Osteoblast (primary cell): ENCODE measurements around the gene HGF. TPM values are rescaled to one million over a fixed set of nuclear protein-coding genes. Genes with fewer than 3 reads are reported as not detected.

Experiments
- DNase-seq: peaks from one replicate; pipeline ENCODE4 v3.0.0; 2011; ENCODE audit warnings: low spot score, mixed read lengths; ENCODE audit not compliant: insufficient read length; ENCODE audit errors: missing footprints
- H2AFZ ChIP-seq: 2 replicates; pipeline ENCODE4 v1.6.0; 2011; ENCODE audit warnings: mild to moderate bottlenecking, low read length
- H3K27ac ChIP-seq: 2 replicates; pipeline ENCODE4 v1.5.1; 2011; ENCODE audit warnings: mild to moderate bottlenecking, low read depth, low read length, moderate library complexity
- H3K27me3 ChIP-seq: 2 replicates; pipeline ENCODE4 v1.6.0; 2012; ENCODE audit warnings: mild to moderate bottlenecking, control low read depth, inconsistent platforms, low read length, moderate library complexity; ENCODE audit not compliant: insufficient read depth
- H3K36me3 ChIP-seq: 2 replicates; pipeline ENCODE4 v1.5.1; 2011; ENCODE audit warnings: mild to moderate bottlenecking, low read length, control low read depth, moderate library complexity; ENCODE audit not compliant: insufficient read depth
- H3K4me1 ChIP-seq: 2 replicates; pipeline ENCODE4 v1.5.1; 2011; ENCODE audit warnings: mild to moderate bottlenecking, low read length, control low read depth, moderate library complexity; ENCODE audit not compliant: insufficient read depth
- H3K4me2 ChIP-seq: 2 replicates; pipeline ENCODE4 v1.6.0; 2011; ENCODE audit warnings: mild to moderate bottlenecking, low read length; ENCODE audit not compliant: insufficient read depth
- H3K4me3 ChIP-seq: fragments of 200-600 bp; sonication (generic); 3 replicates; pipeline ENCODE4 v1.5.1; 2012; ENCODE audit warnings: mild to moderate bottlenecking, low read length, inconsistent platforms; ENCODE audit not compliant: insufficient read depth
- H3K79me2 ChIP-seq: 2 replicates; pipeline ENCODE4 v1.6.0; 2012; ENCODE audit warnings: mild to moderate bottlenecking, low read length, control low read depth, inconsistent platforms; ENCODE audit not compliant: insufficient read depth
- H3K9me3 ChIP-seq: 2 replicates; pipeline ENCODE4 v1.5.1; 2011; ENCODE audit warnings: low read depth, low read length, control low read depth
- H4K20me1 ChIP-seq: 2 replicates; pipeline ENCODE4 v1.6.0; 2012; ENCODE audit warnings: mild to moderate bottlenecking, low read length, control low read depth; ENCODE audit not compliant: insufficient read depth
- total RNA-seq: library from RNA; depleted of rRNA; stranded (reverse); fragments of >200 nt; gene quantifications from 2 replicates; pipeline ENCODE4 v1.2.3, GENCODE V29; 2012
- TF ChIP-seq, protein P1 (sequence below): IDR thresholded peaks from 2 replicates; pipeline ENCODE4 v1.5.1; 2011; ENCODE audit warnings: mild to moderate bottlenecking, low read depth, low read length, moderate library complexity; ENCODE audit errors: extremely low read depth

HGF gene
- total RNA-seq, 1 donor: 41.3 TPM

GRCh38 chr7:81672872-81673271, 97.0 kb downstream of the HGF start:
- H3K36me3 ChIP-seq: no peaks in the 10 kb centered on the region
- no peaks in the 10 kb centered on the region for H4K20me1 ChIP-seq
- H2AFZ ChIP-seq: no peak overlapping the region
- H3K27me3 ChIP-seq: no peaks in the 10 kb centered on the region
- no peak for DNase-seq
- no peaks in the 10 kb centered on the region for H3K79me2 ChIP-seq
- no peak overlapping the region for H3K4me3 ChIP-seq
- no peak overlapping the region for H3K27ac ChIP-seq
- H3K4me2 ChIP-seq: no peak overlapping the region
- TF ChIP-seq, protein P1, sequence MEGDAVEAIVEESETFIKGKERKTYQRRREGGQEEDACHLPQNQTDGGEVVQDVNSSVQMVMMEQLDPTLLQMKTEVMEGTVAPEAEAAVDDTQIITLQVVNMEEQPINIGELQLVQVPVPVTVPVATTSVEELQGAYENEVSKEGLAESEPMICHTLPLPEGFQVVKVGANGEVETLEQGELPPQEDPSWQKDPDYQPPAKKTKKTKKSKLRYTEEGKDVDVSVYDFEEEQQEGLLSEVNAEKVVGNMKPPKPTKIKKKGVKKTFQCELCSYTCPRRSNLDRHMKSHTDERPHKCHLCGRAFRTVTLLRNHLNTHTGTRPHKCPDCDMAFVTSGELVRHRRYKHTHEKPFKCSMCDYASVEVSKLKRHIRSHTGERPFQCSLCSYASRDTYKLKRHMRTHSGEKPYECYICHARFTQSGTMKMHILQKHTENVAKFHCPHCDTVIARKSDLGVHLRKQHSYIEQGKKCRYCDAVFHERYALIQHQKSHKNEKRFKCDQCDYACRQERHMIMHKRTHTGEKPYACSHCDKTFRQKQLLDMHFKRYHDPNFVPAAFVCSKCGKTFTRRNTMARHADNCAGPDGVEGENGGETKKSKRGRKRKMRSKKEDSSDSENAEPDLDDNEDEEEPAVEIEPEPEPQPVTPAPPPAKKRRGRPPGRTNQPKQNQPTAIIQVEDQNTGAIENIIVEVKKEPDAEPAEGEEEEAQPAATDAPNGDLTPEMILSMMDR: no peak
- no peaks in the 10 kb centered on the region for H3K9me3 ChIP-seq
- H3K4me1 ChIP-seq: peaks cover 12% of the 10 kb centered on the region

DNA sequence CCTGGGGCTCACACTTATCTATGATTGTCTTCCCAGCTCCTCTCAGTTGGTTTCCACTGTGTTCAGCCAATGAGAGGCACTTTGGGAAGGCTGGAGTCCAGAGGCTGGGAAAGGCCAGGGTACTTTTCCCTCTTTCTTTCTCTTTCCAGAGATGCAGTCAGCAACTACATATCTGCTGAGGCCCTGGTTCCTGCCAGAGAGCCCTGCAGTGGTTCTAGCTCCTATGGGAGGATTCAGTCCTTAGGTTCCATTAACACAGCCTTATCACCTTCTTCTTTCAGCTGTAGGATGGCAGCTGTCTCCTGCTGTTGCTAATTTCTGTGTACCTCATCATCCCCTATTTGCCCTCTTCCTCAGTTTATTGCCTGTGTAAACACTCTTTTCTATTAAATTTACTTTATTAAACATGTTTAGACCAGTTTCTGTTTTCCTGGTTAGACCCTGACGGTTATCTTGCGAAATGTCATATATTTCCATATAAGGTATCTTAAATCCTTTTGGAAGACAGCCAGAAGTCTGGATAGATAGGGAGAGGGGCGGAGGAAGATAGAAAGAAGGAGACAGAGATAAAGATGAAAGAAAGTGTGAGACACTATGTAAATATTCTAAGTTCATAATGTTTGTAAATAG, 100.3 kb downstream of the HGF start:
- Histone ChIP-seq H3K4me3 (no peak overlapping the region), H3K79me2 (no peaks in the 10 kb centered on the region), H3K9me3 (no peaks in the 10 kb centered on the region), H3K27ac (no peak overlapping the region), H3K27me3 (no peaks in the 10 kb centered on the region), H3K4me1 (no peaks in the 10 kb centered on the region), H3K4me2 (no peak overlapping the region), H2AFZ (peak overlapping the region; percentile 60), H3K36me3 (no peaks in the 10 kb centered on the region), H4K20me1 (no peaks in the 10 kb centered on the region)
- no peak for DNase-seq
- TF ChIP-seq, protein P1: no peak

GRCh38 chr7:81666209-81666608, 103.6 kb downstream of the HGF start:
- Histone ChIP-seq H3K4me2 (no peak overlapping the region), H3K27me3 (no peaks in the 10 kb centered on the region), H2AFZ (no peak overlapping the region), H3K4me3 (no peak overlapping the region), H3K4me1 (peaks cover 8% of the 10 kb centered on the region), H4K20me1 (no peaks in the 10 kb centered on the region), H3K79me2 (no peaks in the 10 kb centered on the region), H3K9me3 (no peaks in the 10 kb centered on the region), H3K36me3 (no peaks in the 10 kb centered on the region), H3K27ac (no peak overlapping the region)
- TF ChIP-seq, protein P1: no peak
- no peak for DNase-seq

- H3K4me2 ChIP-seq: no peak overlapping the region
- no peak for DNase-seq
- no peaks in the 10 kb centered on the region for H3K27me3 ChIP-seq
- H3K36me3 ChIP-seq: no peaks in the 10 kb centered on the region
- no peak overlapping the region for H2AFZ ChIP-seq
- H3K79me2 ChIP-seq: no peaks in the 10 kb centered on the region
- TF ChIP-seq, protein P1: no peak
- H3K9me3 ChIP-seq: no peaks in the 10 kb centered on the region
- no peak overlapping the region for H3K4me3 ChIP-seq
- no peaks in the 10 kb centered on the region for H4K20me1 ChIP-seq
- H3K4me1 ChIP-seq: peaks cover 8% of the 10 kb centered on the region
- no peak overlapping the region for H3K27ac ChIP-seq
Observed at GRCh38 chr7:81665236-81665635, 104.6 kb downstream of the HGF start.
